ENCODE results near the gene STN1. TPM values are rescaled to one million over a fixed set of nuclear protein-coding genes. Genes with fewer than 3 reads are reported as not detected.

Gene STN1
- total RNA-seq, 1 donor from 2014 or later = 21.5 TPM

DNA sequence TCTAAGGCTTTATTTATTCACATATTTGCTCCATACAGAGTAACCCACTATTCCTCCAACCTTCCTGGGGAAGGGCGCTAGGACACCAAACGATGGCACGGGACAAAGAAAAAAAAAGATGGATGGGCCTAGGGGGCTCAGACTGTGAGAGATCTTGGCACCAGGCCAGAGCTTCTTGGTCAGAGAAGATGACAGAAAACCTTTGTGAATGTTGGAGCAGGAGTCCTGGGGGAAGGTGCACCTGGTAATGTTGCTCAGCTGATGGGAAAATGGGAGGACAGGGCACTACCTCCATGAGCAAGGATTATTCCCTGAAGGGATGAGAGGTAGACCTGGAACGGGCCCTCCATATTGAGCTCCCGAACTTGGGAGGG, 61.2 kb downstream of the STN1 start:
- Mint-ChIP-seq H3K9me3 (ENCODE audit: unreplicated experiment) (no peaks in the 10 kb centered on the region), H3K27ac (ENCODE audit: unreplicated experiment) (no peak overlapping the region), H3K36me3 (ENCODE audit: unreplicated experiment) (no peaks in the 10 kb centered on the region), H3K27me3 (ENCODE audit: unreplicated experiment) (peaks cover 35% of the 10 kb centered on the region), H3K4me1 (ENCODE audit: unreplicated experiment) (peaks cover 18% of the 10 kb centered on the region), H3K4me3 (ENCODE audit: unreplicated experiment) (no peak overlapping the region)
- no peak for DNase-seq (ENCODE audit: extremely low spot score, unreplicated experiment)
- TF ChIP-seq, protein P1, sequence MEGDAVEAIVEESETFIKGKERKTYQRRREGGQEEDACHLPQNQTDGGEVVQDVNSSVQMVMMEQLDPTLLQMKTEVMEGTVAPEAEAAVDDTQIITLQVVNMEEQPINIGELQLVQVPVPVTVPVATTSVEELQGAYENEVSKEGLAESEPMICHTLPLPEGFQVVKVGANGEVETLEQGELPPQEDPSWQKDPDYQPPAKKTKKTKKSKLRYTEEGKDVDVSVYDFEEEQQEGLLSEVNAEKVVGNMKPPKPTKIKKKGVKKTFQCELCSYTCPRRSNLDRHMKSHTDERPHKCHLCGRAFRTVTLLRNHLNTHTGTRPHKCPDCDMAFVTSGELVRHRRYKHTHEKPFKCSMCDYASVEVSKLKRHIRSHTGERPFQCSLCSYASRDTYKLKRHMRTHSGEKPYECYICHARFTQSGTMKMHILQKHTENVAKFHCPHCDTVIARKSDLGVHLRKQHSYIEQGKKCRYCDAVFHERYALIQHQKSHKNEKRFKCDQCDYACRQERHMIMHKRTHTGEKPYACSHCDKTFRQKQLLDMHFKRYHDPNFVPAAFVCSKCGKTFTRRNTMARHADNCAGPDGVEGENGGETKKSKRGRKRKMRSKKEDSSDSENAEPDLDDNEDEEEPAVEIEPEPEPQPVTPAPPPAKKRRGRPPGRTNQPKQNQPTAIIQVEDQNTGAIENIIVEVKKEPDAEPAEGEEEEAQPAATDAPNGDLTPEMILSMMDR (IDR thresholded peaks at IDR 0.05) = no peak

- H3K27me3 Mint-ChIP-seq (ENCODE audit: unreplicated experiment) = peaks cover 31% of the 10 kb centered on the region
- H3K4me3 Mint-ChIP-seq (ENCODE audit: unreplicated experiment) = peak overlapping the region; percentile 55
- DNase-seq (ENCODE audit: extremely low spot score, unreplicated experiment) = no peak
- H3K9me3 Mint-ChIP-seq (ENCODE audit: unreplicated experiment) = no peaks in the 10 kb centered on the region
- TF ChIP-seq, protein P1 (IDR thresholded peaks at IDR 0.05) = no peak
- peaks cover 18% of the 10 kb centered on the region for H3K4me1 Mint-ChIP-seq (ENCODE audit: unreplicated experiment)
- no peaks in the 10 kb centered on the region for H3K36me3 Mint-ChIP-seq (ENCODE audit: unreplicated experiment)
- no peak overlapping the region for H3K27ac Mint-ChIP-seq (ENCODE audit: unreplicated experiment)
These were observed 61.9 kb downstream of the STN1 start for GRCh38 chr10:103855852-103856796.

- H3K4me3 Mint-ChIP-seq (ENCODE audit: unreplicated experiment) = peak within 1 kb of the TSS; percentile 79
- no peaks in the 10 kb centered on the region for H3K36me3 Mint-ChIP-seq (ENCODE audit: unreplicated experiment)
- no peak for DNase-seq (ENCODE audit: extremely low spot score, unreplicated experiment)
- H3K9me3 Mint-ChIP-seq (ENCODE audit: unreplicated experiment) = no peaks in the 10 kb centered on the region
- TF ChIP-seq, protein P1 (IDR thresholded peaks at IDR 0.05) = peak; percentile 0
- H3K27me3 Mint-ChIP-seq (ENCODE audit: unreplicated experiment) = peaks cover 31% of the 10 kb centered on the region
- no peak within 1 kb of the TSS for H3K27ac Mint-ChIP-seq (ENCODE audit: unreplicated experiment)
- H3K4me1 Mint-ChIP-seq (ENCODE audit: unreplicated experiment) = peaks cover 18% of the 10 kb centered on the region
These were observed 62.6 kb downstream of the STN1 start, which contains the start of gene SH3PXD2A for GRCh38 chr10:103855424-103855823. Gene SH3PXD2A, minus strand, starts transcription at chr10:103855576. Its CDS starts 310 bp downstream, at chr10:103855266.

GRCh38 chr10:103854686-103855391, 63.1 kb downstream of the STN1 start:
- no peak for DNase-seq (ENCODE audit: extremely low spot score, unreplicated experiment)
- Mint-ChIP-seq H3K4me1 (ENCODE audit: unreplicated experiment) (peaks cover 21% of the 10 kb centered on the region), H3K27ac (ENCODE audit: unreplicated experiment) (no peak overlapping the region), H3K9me3 (ENCODE audit: unreplicated experiment) (no peaks in the 10 kb centered on the region), H3K27me3 (ENCODE audit: unreplicated experiment) (peaks cover 37% of the 10 kb centered on the region), H3K36me3 (ENCODE audit: unreplicated experiment) (no peaks in the 10 kb centered on the region), H3K4me3 (ENCODE audit: unreplicated experiment) (peak overlapping the region; percentile 79)
- TF ChIP-seq, protein P1 (IDR thresholded peaks at IDR 0.05) = peak; percentile 32

DNA sequence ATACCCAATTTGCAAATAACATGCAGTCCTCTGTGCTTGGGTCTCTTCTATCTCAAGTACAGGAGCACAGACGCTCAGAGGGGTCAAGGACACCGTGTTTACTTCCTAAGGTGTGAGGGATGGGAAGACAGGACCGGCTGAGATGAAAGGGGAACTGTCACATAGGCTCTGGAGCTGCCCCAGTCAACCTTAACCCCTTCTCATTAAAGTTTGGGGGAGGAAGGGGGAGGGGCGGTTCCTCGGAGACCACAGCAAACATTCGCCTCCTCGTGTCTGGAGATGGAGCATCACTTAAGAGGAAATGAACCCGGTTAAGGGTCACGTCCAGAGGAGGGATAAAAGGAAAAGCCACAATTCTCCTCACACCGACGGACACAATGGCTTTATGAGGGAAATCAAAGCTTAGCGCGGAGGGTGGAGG, 63.7 kb downstream of the STN1 start:
- Mint-ChIP-seq H3K4me3 (ENCODE audit: unreplicated experiment) (peak overlapping the region; percentile 79), H3K27ac (ENCODE audit: unreplicated experiment) (no peak overlapping the region), H3K4me1 (ENCODE audit: unreplicated experiment) (peaks cover 18% of the 10 kb centered on the region), H3K27me3 (ENCODE audit: unreplicated experiment) (peaks cover 43% of the 10 kb centered on the region), H3K36me3 (ENCODE audit: unreplicated experiment) (no peaks in the 10 kb centered on the region), H3K9me3 (ENCODE audit: unreplicated experiment) (no peaks in the 10 kb centered on the region)
- TF ChIP-seq, protein P1 (IDR thresholded peaks at IDR 0.05) = no peak
- DNase-seq (ENCODE audit: extremely low spot score, unreplicated experiment) = no peak

All from osteocyte (in vitro differentiated cells).